ENCODE measurements around the gene LRBA. TPM values are rescaled to one million over a fixed set of nuclear protein-coding genes. Genes with fewer than 3 reads are reported as not detected.
"Not testable (repeated sequence)": the region's sequence is repeated elsewhere in the genome, so short reads cannot be mapped to it uniquely, and the experiment has no call there.

LRBA gene
- polyA plus RNA-seq, 3 donors = 64.0 to 70.1 (median 67.0) TPM

DNA sequence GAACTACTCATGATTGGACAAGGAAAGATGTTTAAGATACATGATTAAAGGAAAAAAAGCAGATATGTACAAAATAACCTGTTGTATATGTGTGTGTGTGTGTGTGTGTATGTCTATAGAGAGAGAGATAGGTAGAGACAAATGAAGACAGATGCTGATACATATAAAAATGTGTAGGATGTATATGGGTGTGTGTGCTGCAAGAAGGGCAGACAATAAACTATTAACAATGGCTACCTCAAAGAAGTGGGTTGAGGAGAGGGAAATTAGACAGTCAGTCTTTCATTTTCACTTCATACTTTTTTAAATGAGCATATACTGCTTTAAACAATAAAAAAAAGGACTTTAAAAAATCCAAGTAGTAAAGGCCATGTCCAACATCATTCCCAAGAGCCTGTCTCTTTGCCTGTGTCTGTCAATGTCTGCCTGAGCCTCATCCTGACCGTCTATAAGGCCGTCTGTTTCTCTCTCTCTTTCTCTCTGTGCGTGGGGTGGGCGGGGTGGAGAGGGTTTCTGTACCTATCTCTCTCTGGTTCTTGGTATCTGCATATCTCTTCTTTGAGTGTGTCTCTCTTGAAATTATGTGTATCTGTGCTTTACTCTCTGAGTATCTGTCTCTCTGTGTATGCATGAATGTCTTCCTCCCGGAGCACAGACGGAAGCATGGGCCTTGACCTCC, 62.8 kb downstream of the LRBA start:
- DNase-seq (ENCODE audit: extremely low read depth in 1 of 11, low read depth in 9 of 11, low spot score in 4 of 11) = no peak

GRCh38 chr4:150950657-150951288, 64.3 kb downstream of the LRBA start:
- DNase-seq (ENCODE audit: extremely low read depth in 1 of 11, low read depth in 9 of 11, low spot score in 4 of 11) = no peak

DNA sequence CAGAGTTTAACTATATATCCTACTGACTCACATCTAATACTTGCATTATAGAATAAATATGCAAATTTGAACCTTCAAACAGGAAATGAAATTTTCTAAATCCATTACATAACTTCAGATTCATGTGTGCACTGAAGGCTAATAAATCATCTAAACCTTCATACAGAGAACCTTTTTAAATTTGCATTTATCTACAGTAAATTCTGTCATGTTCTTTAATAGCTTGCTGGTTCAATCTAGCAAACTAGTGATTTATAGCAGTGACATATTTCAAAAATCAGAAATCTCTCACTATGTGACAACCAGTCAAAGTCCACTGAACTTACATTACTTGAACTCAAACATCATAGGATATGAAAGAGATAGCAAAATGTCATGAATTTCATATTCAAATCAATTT, 65.1 kb downstream of the LRBA start:
- DNase-seq (ENCODE audit: extremely low read depth in 1 of 11, low read depth in 9 of 11, low spot score in 4 of 11) = no peak

- DNase-seq (ENCODE audit: extremely low read depth in 1 of 11, low read depth in 9 of 11, low spot score in 4 of 11) = no peak
Measured at GRCh38 chr4:150949342-150949741, 65.7 kb downstream of the LRBA start.

GRCh38 chr4:150948710-150949109, 66.4 kb downstream of the LRBA start:
- DNase-seq (ENCODE audit: extremely low read depth in 1 of 11, low read depth in 9 of 11, low spot score in 4 of 11) = no peak

- no peak for DNase-seq (ENCODE audit: extremely low read depth in 1 of 11, low read depth in 9 of 11, low spot score in 4 of 11)
Measured at GRCh38 chr4:150948074-150948473, 67.0 kb downstream of the LRBA start.

DNA sequence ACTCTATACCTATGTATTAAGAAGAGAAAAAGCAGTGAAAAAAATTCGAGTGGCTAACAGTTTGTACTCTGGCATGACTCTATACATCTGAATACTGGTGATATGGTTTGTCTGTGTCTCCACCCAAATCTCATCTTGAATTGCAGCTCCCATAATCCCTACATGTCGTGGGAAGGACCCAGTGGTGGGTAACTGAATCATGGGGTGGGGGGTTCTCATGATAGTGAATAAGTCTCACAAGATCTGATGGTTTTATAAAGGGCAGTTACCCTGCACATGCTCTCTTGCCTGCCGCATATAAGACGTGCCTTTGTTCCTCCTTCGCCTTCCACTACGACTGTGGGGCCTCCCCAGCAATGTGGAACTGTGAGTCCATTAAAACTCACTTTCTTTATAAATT, 70.4 kb downstream of the LRBA start:
- DNase-seq (ENCODE audit: extremely low read depth in 1 of 11, low read depth in 9 of 11, low spot score in 4 of 11) = no peak

DNA sequence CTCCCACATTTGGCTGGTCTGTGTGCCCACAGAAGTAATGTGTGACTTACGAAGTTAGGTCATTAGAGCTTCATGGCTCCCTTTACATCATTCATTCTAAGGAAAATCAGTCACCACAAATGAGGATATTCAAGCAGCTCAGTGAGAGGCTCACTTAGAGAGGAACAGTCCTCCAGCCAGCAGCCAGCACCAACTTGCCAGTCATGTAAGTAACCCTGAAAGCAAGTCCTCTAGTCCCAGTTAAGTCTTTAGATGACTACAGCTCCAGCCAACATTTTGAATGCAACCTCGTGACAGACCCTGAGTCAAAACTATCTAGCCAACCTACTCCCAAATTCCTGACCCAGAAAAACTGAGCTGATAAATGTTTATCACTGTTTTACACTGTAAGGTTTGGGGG, 71.3 kb downstream of the LRBA start:
- no peak for DNase-seq (ENCODE audit: extremely low read depth in 1 of 11, low read depth in 9 of 11, low spot score in 4 of 11)

DNA sequence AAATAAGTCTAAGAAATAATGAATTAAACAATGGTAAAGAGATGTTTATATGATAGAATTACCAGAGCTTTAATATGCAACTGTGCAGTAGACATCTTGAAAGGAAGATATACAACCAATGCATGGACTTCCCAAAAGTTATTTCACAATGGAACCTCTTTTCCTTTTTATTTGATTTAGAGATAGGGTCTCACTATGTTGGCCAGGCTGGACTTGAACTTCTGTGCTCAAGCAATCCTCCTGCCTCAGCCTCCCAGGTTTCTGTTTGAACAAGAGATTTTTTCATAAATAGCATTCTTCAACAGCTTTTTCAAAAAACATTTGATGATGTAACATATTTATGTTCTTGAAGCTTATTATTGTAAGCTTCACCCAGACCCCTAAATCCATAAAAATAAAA, 72.0 kb downstream of the LRBA start:
- DNase-seq (ENCODE audit: extremely low read depth in 1 of 11, low read depth in 9 of 11, low spot score in 4 of 11) = no peak

DNA sequence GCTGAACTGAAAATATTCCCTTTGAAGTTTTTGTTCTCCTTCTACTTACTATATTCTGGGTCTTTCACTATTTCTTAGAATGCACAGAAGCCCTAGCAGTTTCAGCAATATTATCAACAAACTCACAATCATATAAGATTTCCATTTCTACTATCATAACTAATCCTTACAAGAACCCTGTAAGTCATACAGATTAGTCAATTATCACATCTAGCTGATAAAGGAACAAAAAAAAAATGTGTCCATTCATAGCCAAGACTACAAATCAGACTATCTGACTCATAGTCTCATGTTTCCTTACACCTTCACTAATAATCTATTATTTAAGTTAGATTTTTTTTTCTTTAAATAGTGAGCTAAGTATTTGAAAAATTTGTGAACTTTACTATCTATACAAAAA, 72.5 kb downstream of the LRBA start:
- no peak for DNase-seq (ENCODE audit: extremely low read depth in 1 of 11, low read depth in 9 of 11, low spot score in 4 of 11)

DNA sequence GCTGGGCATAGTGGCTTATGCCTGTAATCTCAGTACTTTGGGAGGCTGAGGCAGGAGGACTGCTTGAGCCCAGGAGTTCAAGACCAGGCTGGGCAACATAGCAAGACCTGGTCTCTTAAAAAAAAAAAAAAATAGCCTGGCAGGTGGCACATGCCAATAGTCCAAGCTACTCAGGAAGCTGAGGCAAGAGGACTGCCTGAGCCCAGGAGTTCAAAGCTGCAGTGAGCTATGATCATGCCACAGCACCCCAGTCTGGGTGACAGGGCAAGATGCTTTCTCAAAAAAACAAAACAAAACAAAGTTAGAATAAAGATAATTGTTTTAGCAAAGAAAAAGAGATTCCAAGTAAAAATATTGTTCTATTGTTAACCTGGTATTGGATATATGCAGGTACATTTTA, 75.0 kb downstream of the LRBA start:
- DNase-seq (ENCODE audit: extremely low read depth in 1 of 11, low read depth in 9 of 11, low spot score in 4 of 11) = no peak

- no peak for DNase-seq (ENCODE audit: extremely low read depth in 1 of 11, low read depth in 9 of 11, low spot score in 4 of 11)
Measured at GRCh38 chr4:150939530-150939929, 75.6 kb downstream of the LRBA start.

- DNase-seq (ENCODE audit: extremely low read depth in 1 of 11, low read depth in 9 of 11, low spot score in 4 of 11) = no peak
Measured at GRCh38 chr4:150938873-150939499, 76.1 kb downstream of the LRBA start.

DNA sequence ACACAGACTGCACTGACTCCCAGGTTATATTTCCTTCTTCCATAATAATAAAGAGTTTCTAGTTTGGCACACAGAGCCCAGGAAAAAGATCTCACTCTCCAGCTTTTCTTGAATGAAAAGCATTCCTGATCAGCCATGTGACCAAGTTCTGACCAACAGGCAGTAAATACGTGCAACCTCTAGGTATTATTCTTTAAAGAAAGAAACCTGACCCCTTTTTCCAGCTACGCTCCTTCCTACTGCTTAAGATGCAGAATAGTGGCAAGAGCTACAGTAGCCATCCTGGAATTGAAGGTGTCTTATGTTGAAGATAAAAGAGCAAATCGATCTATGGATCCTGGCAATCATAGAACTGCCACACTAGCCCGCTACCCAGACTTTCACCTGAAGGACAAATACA, 76.7 kb downstream of the LRBA start:
- peak in 3 of 11 donors; percentile 8 to 12 (median 12) for DNase-seq (ENCODE audit: extremely low read depth in 1 of 11, low read depth in 9 of 11, low spot score in 4 of 11)

DNA sequence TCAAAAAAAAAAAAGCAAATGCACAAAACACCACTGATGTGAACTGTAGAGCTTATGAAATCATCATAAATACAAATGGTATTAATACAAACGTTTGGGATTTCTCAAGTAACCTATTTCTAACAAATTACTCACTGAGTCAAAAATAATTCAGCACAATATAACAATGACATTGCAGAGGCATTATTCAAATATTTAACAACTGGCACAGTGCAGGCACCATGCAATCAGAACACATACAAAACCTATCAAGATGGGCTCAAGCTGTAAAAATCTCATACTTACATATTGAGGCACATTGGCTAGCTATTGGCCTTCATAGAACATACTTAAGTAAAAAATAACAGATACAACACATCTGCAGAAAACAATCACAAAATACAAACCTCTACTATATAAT, 81.1 kb downstream of the LRBA start:
- DNase-seq (ENCODE audit: extremely low read depth in 1 of 11, low read depth in 9 of 11, low spot score in 4 of 11) = no peak

GRCh38 chr4:150931796-150932195, 83.3 kb downstream of the LRBA start:
- DNase-seq (ENCODE audit: extremely low read depth in 1 of 11, low read depth in 9 of 11, low spot score in 4 of 11) = no peak

DNA sequence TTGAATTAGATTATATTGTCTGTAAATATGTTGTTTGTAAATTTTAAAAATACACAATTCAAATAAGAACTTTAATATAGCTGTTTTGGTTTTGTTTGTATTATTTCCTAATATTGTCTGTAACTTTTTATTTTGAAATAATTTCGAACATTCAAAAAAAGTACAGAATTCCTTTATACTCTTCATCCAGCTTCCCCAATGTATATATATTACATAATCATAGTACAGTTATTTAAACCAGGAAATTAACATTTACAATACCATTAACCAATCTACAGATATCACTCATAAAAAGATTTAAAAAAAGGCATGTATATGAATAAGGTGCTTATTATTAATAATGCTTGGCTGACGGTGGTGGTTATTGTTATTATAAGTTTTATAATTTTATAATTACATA, 84.1 kb downstream of the LRBA start:
- DNase-seq (ENCODE audit: extremely low read depth in 1 of 11, low read depth in 9 of 11, low spot score in 4 of 11) = no peak

DNA sequence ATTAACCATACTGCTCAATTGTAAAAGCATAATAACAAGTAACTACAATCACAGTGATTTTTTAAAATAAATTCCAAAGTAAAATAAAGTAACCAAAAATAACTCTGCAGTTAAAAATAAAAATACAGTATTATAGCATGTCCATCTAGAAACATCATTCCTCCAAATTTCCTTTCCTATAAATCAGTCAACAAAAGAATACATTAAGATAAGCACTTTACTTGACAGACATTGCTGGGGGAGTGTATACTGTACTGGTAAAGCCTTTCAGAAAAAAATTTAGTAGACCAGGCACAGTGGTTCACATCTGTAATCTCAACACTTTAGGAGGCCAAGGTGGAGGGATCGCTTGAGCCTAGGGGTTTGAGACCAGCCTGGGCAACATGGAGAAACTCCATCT, 91.1 kb downstream of the LRBA start:
- no peak for DNase-seq (ENCODE audit: extremely low read depth in 1 of 11, low read depth in 9 of 11, low spot score in 4 of 11)

DNA sequence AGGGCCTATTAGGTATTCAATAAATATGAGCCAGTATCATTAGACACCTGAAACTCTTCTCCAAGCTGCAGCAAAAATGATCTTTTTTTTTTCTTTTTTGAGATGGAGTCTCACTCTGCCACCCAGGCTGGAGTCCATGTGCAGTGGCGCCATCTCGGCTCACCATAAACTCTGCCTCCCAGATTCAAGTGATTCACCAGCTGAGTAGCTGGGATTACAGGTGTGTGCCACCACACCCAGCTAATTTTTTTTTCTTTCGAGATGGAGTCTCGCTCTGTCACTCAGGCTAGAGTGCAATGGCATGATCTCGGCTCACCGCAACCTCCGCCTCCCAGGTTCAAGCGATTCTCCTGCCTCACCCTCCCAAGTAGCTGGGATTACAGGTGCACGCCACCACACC, 93.6 kb downstream of the LRBA start:
- not testable (repeated sequence) for DNase-seq (ENCODE audit: extremely low read depth in 1 of 11, low read depth in 9 of 11, low spot score in 4 of 11)

GRCh38 chr4:150918562-150918961, 96.5 kb downstream of the LRBA start:
- DNase-seq (ENCODE audit: extremely low read depth in 1 of 11, low read depth in 9 of 11, low spot score in 4 of 11) = not testable (repeated sequence)

DNA sequence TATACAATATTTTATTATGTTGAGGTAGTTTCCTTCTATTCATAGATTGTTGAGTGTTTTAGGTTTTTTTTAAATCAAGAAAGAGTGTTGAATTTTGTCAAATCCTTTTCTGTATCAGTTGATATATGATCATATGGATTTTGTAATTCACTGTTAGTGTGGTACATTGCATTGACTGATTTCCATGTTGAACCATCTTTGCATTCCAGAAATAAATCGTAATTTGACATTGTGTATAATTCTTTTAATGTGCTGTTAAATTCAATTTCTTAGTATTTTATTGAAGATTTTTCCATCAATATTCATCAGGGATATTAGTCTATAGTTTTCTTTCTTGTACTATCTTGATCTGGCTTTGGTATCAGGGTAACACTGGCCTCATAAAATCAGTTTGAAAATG, 103.8 kb downstream of the LRBA start:
- no peak for DNase-seq (ENCODE audit: extremely low read depth in 1 of 11, low read depth in 9 of 11, low spot score in 4 of 11)
